ENCODE data around the gene DCAF15.

Gene DCAF15

GRCh38 chr19:13978351-13979243, 26.3 kb downstream of the DCAF15 start:
- DNase-seq: peak; percentile 50

- no peak for DNase-seq
Measured at GRCh38 chr19:13979244-13979615, 26.9 kb downstream of the DCAF15 start.

- no peak for DNase-seq
Measured at GRCh38 chr19:13979686-13980085, 27.4 kb downstream of the DCAF15 start.

- no peak for DNase-seq
Measured at GRCh38 chr19:13980340-13980739, 28.0 kb downstream of the DCAF15 start.

- DNase-seq: no peak
Measured at GRCh38 chr19:13981021-13981420, 28.7 kb downstream of the DCAF15 start.

GRCh38 chr19:13981467-13981866, 29.2 kb downstream of the DCAF15 start:
- no peak for DNase-seq

- no peak for DNase-seq
Measured at GRCh38 chr19:13981988-13982501, 29.7 kb downstream of the DCAF15 start.

- DNase-seq: no peak
Measured at GRCh38 chr19:13982773-13983172, 30.5 kb downstream of the DCAF15 start.

- peak; percentile 35 for DNase-seq
Measured at GRCh38 chr19:13983213-13983889, 31.0 kb downstream of the DCAF15 start.

GRCh38 chr19:13984186-13984585, 31.9 kb downstream of the DCAF15 start:
- no peak for DNase-seq

GRCh38 chr19:13984875-13985741, 32.8 kb downstream of the DCAF15 start:
- DNase-seq: peak; percentile 57

GRCh38 chr19:13985771-13986347, 33.5 kb downstream of the DCAF15 start:
- no peak for DNase-seq

GRCh38 chr19:13986348-13986904, 34.1 kb downstream of the DCAF15 start:
- DNase-seq: peak; percentile 98

GRCh38 chr19:13987101-13987890, 35.0 kb downstream of the DCAF15 start:
- DNase-seq: no peak

- no peak for DNase-seq
Measured at GRCh38 chr19:13989487-13989886, 37.2 kb downstream of the DCAF15 start.

GRCh38 chr19:13990085-13990484, 37.8 kb downstream of the DCAF15 start:
- DNase-seq: no peak

GRCh38 chr19:13992025-13992424, 39.7 kb downstream of the DCAF15 start:
- no peak for DNase-seq

- DNase-seq: no peak
Measured at GRCh38 chr19:13993590-13994300, 41.4 kb downstream of the DCAF15 start.

GRCh38 chr19:13995017-13995728, 42.9 kb downstream of the DCAF15 start:
- DNase-seq: no peak
